Measurements from ENCODE around the gene MYB. TPM values are rescaled to one million over a fixed set of nuclear protein-coding genes. Genes with fewer than 3 reads are reported as not detected.

MYB gene
- total and polyA plus RNA-seq, 8 donors: 0.07 to 0.37 (median 0.17) TPM; not detected in 3

DNA sequence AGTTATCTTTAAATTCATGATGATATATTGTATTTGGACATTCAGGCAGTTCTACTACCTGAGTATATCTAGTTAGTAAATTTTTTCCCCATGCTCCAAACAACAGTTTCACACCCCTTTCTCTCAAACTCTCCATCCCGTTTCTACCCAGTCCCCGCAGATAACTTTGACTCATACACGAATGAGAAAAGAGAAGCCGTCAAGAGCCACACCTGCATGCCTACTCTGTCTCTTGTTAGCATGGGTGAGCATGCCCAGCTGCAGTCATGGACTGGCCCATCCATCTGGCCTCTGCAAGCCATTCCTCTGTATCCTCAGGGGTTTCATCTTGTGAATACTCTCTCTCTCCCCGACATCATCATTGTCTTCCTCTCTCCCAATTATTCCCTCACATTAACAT, 41.5 kb downstream of the MYB start:
- Histone ChIP-seq H3K27me3 (no peaks in the 10 kb centered on the region), H3K27ac (no peak overlapping the region), H3K9me3 (no peaks in the 10 kb centered on the region), H3K4me1 (no peaks in the 10 kb centered on the region), H3K36me3 (no peaks in the 10 kb centered on the region), H3K4me3 (no peak overlapping the region)
- WGBS, 2 donors: 91 to 96% methylated on average over 5 of the region's 5 CpGs
- DNase-seq (no peak), ATAC-seq (no peak), FAIRE-seq (no peak)
- TF ChIP-seq CTCF (IDR thresholded peaks at IDR 0.05): no peak
- intact Hi-C loops (cut with DNase I): no loop called here

GRCh38 chr6:135224037-135224647, 43.0 kb downstream of the MYB start:
- intact Hi-C loops (cut with DNase I): no loop called here
- Histone ChIP-seq H3K4me3 (no peak overlapping the region), H3K27me3 (no peaks in the 10 kb centered on the region), H3K36me3 (no peaks in the 10 kb centered on the region), H3K27ac (no peak overlapping the region), H3K9me3 (no peaks in the 10 kb centered on the region), H3K4me1 (no peaks in the 10 kb centered on the region)
- no peak for FAIRE-seq
- no peak for DNase-seq
- 38 to 39% methylated on average over 6 of the region's 6 CpGs for WGBS, 2 donors
- TF ChIP-seq CTCF (IDR thresholded peaks at IDR 0.05): no peak
- ATAC-seq: peak in 3 of 4 donors; percentile 39 to 53 (median 53)

- Histone ChIP-seq H3K27ac (no peak overlapping the region), H3K9me3 (no peaks in the 10 kb centered on the region), H3K4me3 (no peak overlapping the region), H3K4me1 (no peaks in the 10 kb centered on the region), H3K36me3 (no peaks in the 10 kb centered on the region), H3K27me3 (no peaks in the 10 kb centered on the region)
- DNase-seq: no peak
- FAIRE-seq: no peak
- 89 to 92% methylated on average over 5 of the region's 5 CpGs for WGBS, 2 donors
- no peak for TF ChIP-seq CTCF (IDR thresholded peaks at IDR 0.05)
- no peak for ATAC-seq
- intact Hi-C loops (cut with DNase I): no loop called here
Observed at GRCh38 chr6:135225911-135226310, 44.8 kb downstream of the MYB start.

GRCh38 chr6:135226537-135226936, 45.4 kb downstream of the MYB start:
- DNase-seq (no peak), ATAC-seq (no peak), FAIRE-seq (no peak)
- no peak overlapping the region for H3K4me3 ChIP-seq
- H3K36me3 ChIP-seq: no peaks in the 10 kb centered on the region
- no peaks in the 10 kb centered on the region for H3K4me1 ChIP-seq
- intact Hi-C loops (cut with DNase I): no loop called here
- no peaks in the 10 kb centered on the region for H3K27me3 ChIP-seq
- no peak overlapping the region for H3K27ac ChIP-seq
- H3K9me3 ChIP-seq: no peaks in the 10 kb centered on the region
- 64 to 67% methylated on average over 1 of the region's 1 CpG for WGBS, 2 donors
- TF ChIP-seq CTCF (IDR thresholded peaks at IDR 0.05): no peak

DNA sequence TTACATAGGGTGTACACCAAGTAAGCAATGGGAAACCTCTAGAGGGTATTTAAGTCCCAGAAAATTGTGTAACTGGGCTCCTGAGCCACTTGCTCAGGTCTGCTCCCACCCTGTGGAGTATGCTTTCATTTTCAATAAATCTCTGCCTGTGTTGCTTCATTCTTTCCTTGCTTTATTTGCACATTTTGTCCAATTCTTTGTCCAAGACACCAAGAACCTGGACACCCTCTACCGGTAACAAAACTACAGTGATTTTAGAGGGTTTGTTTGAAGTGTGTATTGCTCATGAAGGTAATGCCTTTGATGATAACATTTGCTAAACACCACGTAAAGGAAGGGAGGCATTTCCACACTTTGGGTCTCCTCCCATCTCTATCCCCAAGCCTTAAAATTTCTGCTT, 46.2 kb downstream of the MYB start:
- Histone ChIP-seq H3K4me3 (no peak overlapping the region), H3K9me3 (no peaks in the 10 kb centered on the region), H3K27me3 (no peaks in the 10 kb centered on the region), H3K36me3 (no peaks in the 10 kb centered on the region), H3K27ac (no peak overlapping the region), H3K4me1 (no peaks in the 10 kb centered on the region)
- DNase-seq: no peak
- 82 to 94% methylated on average over 2 of the region's 2 CpGs for WGBS, 2 donors
- ATAC-seq: no peak
- no peak for FAIRE-seq
- no peak for TF ChIP-seq CTCF (IDR thresholded peaks at IDR 0.05)
- intact Hi-C loops (cut with DNase I): no loop called here

Data from pancreas (tissue), 10 donors.